ENCODE data around the gene CYFIP1.

GRCh38 chr15:22867886-22868285 is 112.3 kb downstream of the CYFIP1 start:
- TF ChIP-seq CTCF (IDR thresholded peaks at IDR 0.05) (no peak), ZFX (IDR thresholded peaks at IDR 0.05; ENCODE audit: borderline replicate concordance) (no peak)

Data from 22Rv1 (cell line).